T-helper 2 cell treated with Interferon-gamma antibody and Interleukin-4, amounts not matched to agents 5 μg/mL and 100 μg/mL, for 36 hours (primary cell): ENCODE results near the gene C7.
"Not testable (repeated sequence)": the region's sequence is repeated elsewhere in the genome, so short reads cannot be mapped to it uniquely, and the experiment has no call there.

ENCODE experiments used
- DNase-seq: peaks from one replicate; pipeline ENCODE4 v3.0.0; 2021; ENCODE audit warnings: low spot score
- H3K27ac Mint-ChIP-seq: one replicate; pipeline ENCODE4 v1.8.0; 2021; ENCODE audit warnings: mild to moderate bottlenecking, mixed read lengths
- H3K27me3 Mint-ChIP-seq: one replicate; pipeline ENCODE4 v1.8.0; 2021; ENCODE audit warnings: low read depth, mixed read lengths
- H3K36me3 Mint-ChIP-seq: one replicate; pipeline ENCODE4 v1.8.0; 2021; ENCODE audit warnings: low read depth, mixed read lengths
- H3K4me1 Mint-ChIP-seq: one replicate; pipeline ENCODE4 v1.8.0; 2021; ENCODE audit warnings: low read depth, mixed read lengths
- H3K4me3 Mint-ChIP-seq: one replicate; pipeline ENCODE4 v1.8.0; 2022; ENCODE audit warnings: mild to moderate bottlenecking, moderate library complexity, mixed read lengths
- H3K9me3 Mint-ChIP-seq: one replicate; pipeline ENCODE4 v1.8.0; 2021; ENCODE audit warnings: mixed read lengths

C7 gene

GRCh38 chr5:40909264-40909663 lies at the start of gene C7:
TSS of gene C7 (plus strand) at chr5:40909497. CDS start at chr5:40909611, 114 bp downstream.
- Mint-ChIP-seq H3K27me3 (peaks cover 13% of the 10 kb centered on the region), H3K27ac (no peak within 1 kb of the TSS), H3K36me3 (no peaks in the 10 kb centered on the region)

GRCh38 chr5:40860711-40861110 lies 48.6 kb upstream of the C7 start:
- Mint-ChIP-seq H3K27ac (no peak overlapping the region), H3K4me3 (no peak overlapping the region), H3K36me3 (no peaks in the 10 kb centered on the region), H3K4me1 (no peaks in the 10 kb centered on the region), H3K9me3 (peaks cover 2% of the 10 kb centered on the region), H3K27me3 (no peaks in the 10 kb centered on the region)
- no peak for DNase-seq

More at GRCh38 chr5:40909264-40909663, at the start of gene C7:
- Mint-ChIP-seq H3K9me3 (no peaks in the 10 kb centered on the region), H3K4me3 (no peak within 1 kb of the TSS), H3K4me1 (peaks cover 1% of the 10 kb centered on the region)
- DNase-seq = no peak

GRCh38 chr5:40865004-40865403 lies 44.3 kb upstream of the C7 start:
- not testable (repeated sequence) for H3K4me1 Mint-ChIP-seq

GRCh38 chr5:40866844-40867243 lies 42.5 kb upstream of the C7 start:
- H3K4me1 Mint-ChIP-seq = no peaks in the 10 kb centered on the region
- H3K9me3 Mint-ChIP-seq = no peaks in the 10 kb centered on the region
- H3K27me3 Mint-ChIP-seq = no peaks in the 10 kb centered on the region
- H3K36me3 Mint-ChIP-seq = no peaks in the 10 kb centered on the region
- no peak for DNase-seq
- no peak overlapping the region for H3K27ac Mint-ChIP-seq
- H3K4me3 Mint-ChIP-seq = no peak overlapping the region

More at GRCh38 chr5:40865004-40865403, 44.3 kb upstream of the C7 start:
- H3K27me3 Mint-ChIP-seq, H3K4me3 Mint-ChIP-seq, H3K9me3 Mint-ChIP-seq, H3K27ac Mint-ChIP-seq, DNase-seq, H3K36me3 Mint-ChIP-seq: not testable (repeated sequence)

- Mint-ChIP-seq H3K4me1 (no peaks in the 10 kb centered on the region), H3K4me3 (no peak overlapping the region), H3K27me3 (no peaks in the 10 kb centered on the region), H3K9me3 (no peaks in the 10 kb centered on the region), H3K36me3 (no peaks in the 10 kb centered on the region), H3K27ac (no peak overlapping the region)
- no peak for DNase-seq
Measured at GRCh38 chr5:40869384-40869783, 39.9 kb upstream of the C7 start.

- Mint-ChIP-seq H3K27me3 (peaks cover 2% of the 10 kb centered on the region), H3K4me3 (no peak overlapping the region), H3K9me3 (no peaks in the 10 kb centered on the region), H3K36me3 (no peaks in the 10 kb centered on the region), H3K4me1 (no peaks in the 10 kb centered on the region), H3K27ac (no peak overlapping the region)
- DNase-seq = no peak
Measured at GRCh38 chr5:40871177-40871576, 38.1 kb upstream of the C7 start.

- H3K4me1 Mint-ChIP-seq, H3K27me3 Mint-ChIP-seq, DNase-seq, H3K36me3 Mint-ChIP-seq, H3K4me3 Mint-ChIP-seq, H3K27ac Mint-ChIP-seq, H3K9me3 Mint-ChIP-seq: not testable (repeated sequence)
Measured at GRCh38 chr5:40872253-40872652, 37.0 kb upstream of the C7 start.

GRCh38 chr5:40873286-40873880 lies 35.9 kb upstream of the C7 start:
- Mint-ChIP-seq H3K27ac (no peak overlapping the region), H3K4me3 (no peak overlapping the region), H3K9me3 (no peaks in the 10 kb centered on the region), H3K36me3 (no peaks in the 10 kb centered on the region), H3K4me1 (no peaks in the 10 kb centered on the region), H3K27me3 (peaks cover 5% of the 10 kb centered on the region)
- no peak for DNase-seq

- Mint-ChIP-seq H3K27me3 (peaks cover 5% of the 10 kb centered on the region), H3K4me1 (peaks cover 2% of the 10 kb centered on the region), H3K9me3 (no peaks in the 10 kb centered on the region), H3K4me3 (no peak overlapping the region), H3K36me3 (no peaks in the 10 kb centered on the region), H3K27ac (no peak overlapping the region)
- DNase-seq = no peak
Measured at GRCh38 chr5:40875958-40876357, 33.3 kb upstream of the C7 start.

GRCh38 chr5:40877371-40877988 lies 31.8 kb upstream of the C7 start:
- H3K27ac Mint-ChIP-seq = no peak overlapping the region
- peaks cover 2% of the 10 kb centered on the region for H3K4me1 Mint-ChIP-seq
- no peak for DNase-seq
- H3K4me3 Mint-ChIP-seq = no peak overlapping the region
- H3K27me3 Mint-ChIP-seq = peaks cover 9% of the 10 kb centered on the region
- H3K36me3 Mint-ChIP-seq = no peaks in the 10 kb centered on the region
- no peaks in the 10 kb centered on the region for H3K9me3 Mint-ChIP-seq

GRCh38 chr5:40879163-40879942 lies 29.9 kb upstream of the C7 start:
- no peak for DNase-seq
- H3K27me3 Mint-ChIP-seq = peaks cover 9% of the 10 kb centered on the region
- H3K4me1 Mint-ChIP-seq = peaks cover 2% of the 10 kb centered on the region
- H3K36me3 Mint-ChIP-seq = no peaks in the 10 kb centered on the region
- no peaks in the 10 kb centered on the region for H3K9me3 Mint-ChIP-seq
- no peak overlapping the region for H3K27ac Mint-ChIP-seq
- no peak overlapping the region for H3K4me3 Mint-ChIP-seq

- Mint-ChIP-seq H3K36me3 (no peaks in the 10 kb centered on the region), H3K27me3 (peaks cover 8% of the 10 kb centered on the region), H3K27ac (no peak overlapping the region), H3K4me3 (no peak overlapping the region), H3K9me3 (no peaks in the 10 kb centered on the region), H3K4me1 (peaks cover 2% of the 10 kb centered on the region)
- no peak for DNase-seq
Measured at GRCh38 chr5:40882291-40882690, 27.0 kb upstream of the C7 start.

GRCh38 chr5:40883051-40883450 lies 26.2 kb upstream of the C7 start:
- not testable (repeated sequence) for H3K9me3 Mint-ChIP-seq, H3K4me1 Mint-ChIP-seq

More at GRCh38 chr5:40883051-40883450, 26.2 kb upstream of the C7 start:
- not testable (repeated sequence) for H3K27me3 Mint-ChIP-seq, H3K27ac Mint-ChIP-seq, H3K4me3 Mint-ChIP-seq, DNase-seq, H3K36me3 Mint-ChIP-seq
